Epithelial cell of proximal tubule (primary cell): ENCODE results near the gene PRMT5. TPM values are rescaled to one million over a fixed set of nuclear protein-coding genes. Genes with fewer than 3 reads are reported as not detected.
A peak's percentile ranks its signal among the peaks of the same experiment; 100 is the strongest.

Experiments used
- DNase-seq: peaks from one replicate; pipeline ENCODE4 v3.0.0-alpha.2; 2011; ENCODE audit warnings: low read depth
- H3K4me3 ChIP-seq: 2 replicates; pipeline ENCODE4 v1.5.1; 2011; ENCODE audit warnings: low read depth, mild to moderate bottlenecking, low read length
- CTCF ChIP-seq: conservative IDR thresholded peaks from 2 replicates; pipeline ENCODE4 v1.5.1; 2012; ENCODE audit warnings: low read depth, mild to moderate bottlenecking, low read length
- total RNA-seq: library from RNA; depleted of rRNA; stranded (reverse); fragments of >200 nt; gene quantifications from 2 replicates; pipeline ENCODE4 v1.2.3, GENCODE V29; 2015

The PRMT5 gene
- total RNA-seq, 1 donor from 2014 or later = 70.5 TPM

- TF ChIP-seq CTCF = no peak
- H3K4me3 ChIP-seq = no peak overlapping the region
- DNase-seq = no peak
These were observed 50.6 kb downstream of the PRMT5 start for GRCh38 chr14:22878271-22879246.

- DNase-seq = no peak
- no peak overlapping the region for H3K4me3 ChIP-seq
- TF ChIP-seq CTCF = no peak
These were observed 52.1 kb downstream of the PRMT5 start for GRCh38 chr14:22877000-22877501.

GRCh38 chr14:22875748-22876319, 53.3 kb downstream of the PRMT5 start:
- no peak for DNase-seq
- no peak overlapping the region for H3K4me3 ChIP-seq
- TF ChIP-seq CTCF = no peak

- H3K4me3 ChIP-seq = no peak overlapping the region
- DNase-seq = no peak
- TF ChIP-seq CTCF = no peak
These were observed 54.0 kb downstream of the PRMT5 start for GRCh38 chr14:22875003-22875747.

GRCh38 chr14:22872833-22873520, 56.2 kb downstream of the PRMT5 start:
- no peak for TF ChIP-seq CTCF
- peak overlapping the region; percentile 97 for H3K4me3 ChIP-seq
- DNase-seq = no peak
